Erythroblast (primary cell): ENCODE results near the gene HPCAL1.

Source experiments
- GATA1 ChIP-seq: IDR thresholded peaks from 2 replicates; pipeline ENCODE4 v1.6.1; 2011; ENCODE audit warnings: low read depth, mild to moderate bottlenecking, control low read depth, low read length, moderate library complexity
- POLR2A ChIP-seq: IDR thresholded peaks from 2 replicates; pipeline ENCODE4 v1.6.1; 2011; ENCODE audit warnings: mild to moderate bottlenecking, low read length

GRCh38 chr2:10365412-10365811 is 62.7 kb downstream of the HPCAL1 start:
- TF ChIP-seq POLR2A, result no peak
- no peak for TF ChIP-seq GATA1
